Measurements from ENCODE around the gene HAPLN3.

HAPLN3 gene

GRCh38 chr15:88858934-88859333 is 36.4 kb downstream of the HAPLN3 start:
- DNase-seq = no peak

DNA sequence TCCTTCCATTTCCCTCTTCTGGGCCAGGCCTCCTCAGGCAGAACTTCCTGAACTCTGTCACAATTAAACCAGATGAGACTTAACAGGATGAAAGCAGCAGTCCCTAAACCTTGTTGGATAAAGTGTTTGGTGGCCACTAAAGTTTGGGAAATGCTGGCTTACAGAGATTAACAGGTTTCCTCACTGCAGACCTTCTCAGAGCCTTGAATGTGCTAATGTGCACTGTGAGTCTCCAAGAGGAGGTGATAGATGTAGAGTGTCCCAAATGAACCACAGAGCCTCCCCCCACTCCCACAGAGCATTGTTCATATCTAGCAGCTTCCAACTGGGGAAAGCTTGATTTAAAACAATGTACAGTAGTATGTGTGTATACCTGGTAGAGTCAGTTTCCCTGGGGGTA is 42.9 kb downstream of the HAPLN3 start:
- DNase-seq = no peak

DNA sequence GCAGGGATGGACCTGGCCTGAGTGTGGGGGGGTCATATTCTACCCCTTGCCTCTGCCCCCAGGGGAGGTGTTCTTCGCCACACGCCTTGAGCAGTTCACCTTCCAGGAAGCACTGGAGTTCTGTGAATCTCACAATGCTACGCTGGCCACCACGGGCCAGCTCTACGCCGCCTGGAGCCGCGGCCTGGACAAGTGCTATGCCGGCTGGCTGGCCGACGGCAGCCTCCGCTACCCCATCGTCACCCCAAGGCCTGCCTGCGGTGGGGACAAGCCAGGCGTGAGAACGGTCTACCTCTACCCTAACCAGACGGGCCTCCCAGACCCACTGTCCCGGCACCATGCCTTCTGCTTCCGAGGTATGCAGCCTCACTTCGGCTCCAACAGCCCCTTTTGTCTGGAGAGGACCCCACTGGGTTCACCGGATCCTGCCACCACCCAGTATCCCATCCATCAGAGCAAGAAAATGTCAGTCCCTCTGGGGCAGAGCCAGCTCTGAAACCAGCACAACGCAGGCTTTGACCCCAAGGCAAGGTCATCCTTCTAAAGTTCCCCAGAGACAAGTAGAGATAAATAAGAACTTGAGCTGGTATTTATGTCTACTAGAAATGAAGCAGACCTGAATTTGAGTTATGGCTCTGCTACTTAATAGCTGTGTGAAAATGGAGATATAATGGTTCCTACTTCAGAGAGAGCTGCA is 45.8 kb downstream of the HAPLN3 start:
- DNase-seq = no peak

DNA sequence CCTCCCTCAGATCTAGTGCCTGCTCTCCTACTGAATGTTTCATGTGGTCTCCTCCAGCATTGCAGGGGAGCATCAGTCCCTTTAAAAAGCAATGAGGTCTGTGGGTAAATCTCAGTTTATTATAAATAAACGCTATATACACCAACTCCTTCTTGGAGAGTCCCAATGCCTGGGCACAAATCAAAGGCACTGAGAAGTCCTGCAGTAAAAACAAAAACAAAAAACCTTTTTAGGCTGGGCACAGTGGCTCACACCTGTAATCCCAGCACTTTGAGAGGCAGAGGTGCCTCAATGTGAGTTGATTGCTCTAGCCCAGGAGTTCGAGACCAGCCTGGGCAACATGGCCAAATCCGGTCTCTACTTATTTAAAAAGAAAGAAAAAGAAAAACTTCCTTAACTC is 47.1 kb downstream of the HAPLN3 start:
- no peak for DNase-seq

- no peak for DNase-seq
Measured at GRCh38 chr15:88847144-88847543, 48.2 kb downstream of the HAPLN3 start.

- DNase-seq = no peak
Measured at GRCh38 chr15:88845616-88846015, 49.7 kb downstream of the HAPLN3 start.

GRCh38 chr15:88844749-88845386 is 50.5 kb downstream of the HAPLN3 start:
- no peak for DNase-seq

- no peak for DNase-seq
Measured at GRCh38 chr15:88843334-88843733, 52.0 kb downstream of the HAPLN3 start.

DNA sequence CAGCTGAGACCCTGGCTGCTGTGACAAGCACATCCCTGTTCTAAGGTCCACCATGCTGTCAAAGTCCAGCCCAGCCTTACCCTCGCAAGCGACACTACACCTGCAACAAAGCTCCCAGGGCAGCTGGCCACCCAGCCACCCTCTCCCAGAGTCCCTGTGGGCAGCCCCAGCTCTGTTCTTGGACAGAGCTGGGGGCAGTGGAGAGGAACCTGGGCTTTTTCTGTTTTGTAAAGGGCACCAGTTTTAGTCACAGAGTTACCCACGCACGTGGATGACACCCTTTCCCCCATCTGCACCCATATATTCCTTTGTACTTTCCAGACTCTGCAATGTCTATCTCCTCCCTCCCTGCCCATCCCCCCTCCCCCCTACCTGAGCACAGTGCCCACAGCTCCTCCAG is 53.2 kb downstream of the HAPLN3 start:
- no peak for DNase-seq

DNA sequence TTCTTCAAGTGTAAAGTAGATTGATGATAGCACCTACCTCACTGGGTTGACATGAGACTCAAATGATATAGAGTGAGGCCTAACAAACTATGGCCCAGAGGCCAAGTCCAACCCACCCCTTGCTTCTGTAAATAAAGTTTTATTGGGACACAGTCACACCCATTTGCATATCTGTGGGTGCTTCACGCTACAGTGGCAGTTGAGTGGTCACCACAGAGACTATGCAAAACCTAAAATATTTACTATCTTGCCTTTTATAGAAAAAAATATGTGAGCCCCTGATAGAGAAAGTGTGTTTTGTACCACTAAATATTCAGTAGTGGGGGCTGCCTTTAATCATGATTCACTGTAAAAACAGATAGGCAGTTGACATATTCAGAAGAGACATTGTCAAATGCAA is 54.1 kb downstream of the HAPLN3 start:
- no peak for DNase-seq

DNA sequence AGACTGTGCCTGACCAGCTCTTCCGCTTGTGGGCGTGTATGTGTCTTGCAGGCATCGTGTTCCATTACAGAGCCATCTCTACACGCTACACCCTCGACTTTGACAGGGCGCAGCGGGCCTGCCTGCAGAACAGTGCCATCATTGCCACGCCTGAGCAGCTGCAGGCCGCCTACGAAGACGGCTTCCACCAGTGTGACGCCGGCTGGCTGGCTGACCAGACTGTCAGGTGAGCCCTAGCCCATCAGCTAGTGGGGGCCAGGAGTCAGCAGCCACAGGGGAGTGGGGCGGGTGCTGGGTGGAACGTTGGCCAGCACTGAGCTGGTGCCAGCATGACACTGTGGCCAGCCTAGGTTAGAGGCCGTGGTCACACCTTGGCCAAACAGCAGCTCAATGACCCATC is 55.4 kb downstream of the HAPLN3 start:
- no peak for DNase-seq

DNA sequence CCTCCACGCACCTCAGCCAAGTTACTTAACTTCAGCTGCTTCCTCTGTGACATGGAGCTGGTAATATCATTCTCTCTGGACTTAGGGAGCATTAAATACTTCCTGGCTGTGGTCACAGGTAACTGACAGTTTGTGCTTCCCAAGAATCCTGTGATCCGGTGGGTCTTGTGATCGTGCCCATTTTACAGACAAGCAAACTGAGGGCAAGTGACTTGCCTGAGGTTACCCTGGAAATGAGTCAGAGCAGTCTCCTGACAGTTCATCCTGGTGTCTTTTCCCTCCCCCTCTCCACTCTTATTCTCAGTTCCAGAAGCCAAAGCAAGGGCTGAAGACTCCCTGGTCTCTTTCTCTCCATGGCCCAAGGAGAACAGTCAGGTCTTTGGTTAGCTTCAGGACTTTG is 56.2 kb downstream of the HAPLN3 start:
- DNase-seq = no peak

DNA sequence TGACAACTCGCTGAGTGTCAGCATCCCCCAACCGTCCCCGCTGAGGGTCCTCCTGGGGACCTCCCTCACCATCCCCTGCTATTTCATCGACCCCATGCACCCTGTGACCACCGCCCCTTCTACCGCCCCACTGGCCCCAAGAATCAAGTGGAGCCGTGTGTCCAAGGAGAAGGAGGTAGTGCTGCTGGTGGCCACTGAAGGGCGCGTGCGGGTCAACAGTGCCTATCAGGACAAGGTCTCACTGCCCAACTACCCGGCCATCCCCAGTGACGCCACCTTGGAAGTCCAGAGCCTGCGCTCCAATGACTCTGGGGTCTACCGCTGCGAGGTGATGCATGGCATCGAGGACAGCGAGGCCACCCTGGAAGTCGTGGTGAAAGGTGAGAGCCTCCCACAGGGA is 56.7 kb downstream of the HAPLN3 start:
- DNase-seq = no peak

GRCh38 chr15:88835646-88836045 is 59.7 kb downstream of the HAPLN3 start:
- DNase-seq = no peak

DNA sequence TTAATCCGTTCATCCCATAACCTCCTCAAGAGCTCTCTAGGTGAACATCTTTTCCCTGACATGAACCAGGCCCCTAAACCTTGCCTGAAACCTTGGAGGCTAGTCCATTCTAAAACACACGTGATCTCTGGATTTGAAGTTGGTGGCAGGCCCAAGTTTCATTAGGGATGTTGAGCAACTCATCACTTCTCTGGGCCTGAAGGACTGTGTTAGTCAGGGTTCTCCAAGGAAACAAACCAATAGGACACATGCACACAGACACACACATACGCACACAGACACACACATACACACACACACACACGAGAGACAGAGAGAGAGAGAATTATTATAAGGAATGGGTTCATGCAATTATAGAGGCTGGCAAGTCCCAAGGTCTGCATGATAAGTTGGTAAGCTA is 60.2 kb downstream of the HAPLN3 start:
- no peak for DNase-seq

GRCh38 chr15:88834211-88834812 is 61.0 kb downstream of the HAPLN3 start:
- no peak for DNase-seq

GRCh38 chr15:88833731-88834100 is 61.6 kb downstream of the HAPLN3 start:
- DNase-seq = no peak

DNA sequence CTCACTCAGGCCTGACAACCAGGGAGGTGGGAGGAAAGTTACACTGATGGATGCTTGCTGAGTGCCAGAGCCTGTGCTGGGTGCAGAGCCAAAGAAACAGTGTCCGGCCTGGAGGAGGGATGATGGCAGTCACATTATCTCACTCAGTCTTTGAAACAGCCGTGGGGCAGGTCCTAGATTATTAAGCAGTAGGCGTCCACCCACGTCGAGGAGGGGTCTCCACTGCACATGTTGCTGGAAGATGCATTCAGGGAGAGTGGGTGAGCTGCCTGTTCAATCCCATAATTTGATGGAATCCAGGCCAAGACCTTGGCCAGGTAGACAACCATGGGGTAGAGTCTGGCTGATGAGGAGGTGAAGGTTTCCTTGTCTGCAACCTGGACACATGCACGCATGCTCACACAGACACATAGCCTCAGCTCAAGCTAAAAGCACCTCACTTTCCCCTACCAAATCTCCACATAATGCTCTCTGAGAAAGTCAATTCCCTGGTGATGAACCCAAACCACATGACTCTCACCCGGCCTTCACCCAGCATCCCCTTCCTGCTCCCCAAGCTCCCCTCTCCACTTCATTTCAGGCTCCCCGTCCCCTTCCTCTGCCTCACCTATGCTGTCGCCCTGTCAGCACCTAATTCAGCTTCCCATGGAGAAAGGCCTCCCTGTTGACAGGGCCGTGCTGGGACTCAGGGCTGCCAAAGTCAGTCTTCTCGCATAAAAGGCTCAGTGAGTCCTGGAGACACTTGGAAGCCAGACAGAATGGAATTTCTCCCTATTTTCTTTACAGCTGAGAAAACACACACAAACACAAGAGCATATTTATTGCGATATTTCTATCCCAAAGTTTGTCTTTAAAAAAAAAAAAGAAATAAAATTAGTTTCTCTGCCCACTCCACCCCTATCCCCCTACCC is 62.3 kb downstream of the HAPLN3 start:
- no peak for DNase-seq

DNA sequence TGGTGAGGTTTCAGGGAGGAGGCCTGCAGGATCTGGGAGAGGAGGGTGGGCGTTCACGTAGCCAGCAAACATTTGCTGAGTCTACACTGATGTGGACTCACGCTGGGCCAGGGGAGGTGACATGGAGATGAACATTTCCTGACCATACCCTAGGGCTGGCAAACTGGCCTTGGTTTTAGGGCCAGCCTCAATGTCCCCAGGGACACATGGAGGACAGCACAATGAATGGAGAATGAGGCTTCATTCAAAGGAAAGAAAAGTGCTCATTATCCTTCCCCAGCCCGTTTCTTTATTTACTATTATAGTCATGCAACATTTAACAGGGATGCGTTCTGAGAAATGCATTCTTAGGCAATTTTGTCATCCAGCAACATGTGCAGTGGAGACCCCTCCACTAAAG is 65.3 kb downstream of the HAPLN3 start:
- DNase-seq = no peak

DNA sequence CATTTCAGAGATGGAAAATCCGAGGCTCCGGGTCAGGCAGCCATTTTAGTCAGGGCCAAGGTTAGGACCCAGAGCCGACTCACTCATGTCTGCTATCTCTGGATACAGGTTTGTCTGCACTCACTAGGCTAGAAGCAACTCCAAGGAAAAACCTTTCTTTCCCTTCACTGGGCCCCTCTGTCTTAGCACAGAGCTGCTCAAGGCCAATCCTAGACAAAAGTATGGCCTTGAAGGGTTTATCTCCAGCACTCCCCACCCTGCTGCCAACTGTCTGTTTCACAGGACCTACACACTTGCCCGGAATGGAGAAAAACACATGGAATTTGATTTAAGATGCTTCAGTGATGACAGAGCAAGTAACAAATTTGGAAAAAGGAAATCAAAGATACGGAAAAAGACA is 66.6 kb downstream of the HAPLN3 start:
- DNase-seq = no peak

Data from cerebellar nuclear complex (tissue), 1 donor.